Tibial nerve (tissue), 4 donors: ENCODE data around the gene PTGDR2. TPM values are rescaled to one million over a fixed set of nuclear protein-coding genes. Genes with fewer than 3 reads are reported as not detected.
A peak's percentile ranks its signal among the peaks of the same experiment; 100 is the strongest.

Source experiments
- DNase-seq, 2 donors: peaks; one replicate each; pipeline ENCODE4 v3.0.0-alpha.2; 2019; ENCODE audit warnings: low spot score in 2 of 2
- H3K27ac ChIP-seq, 4 donors: fragments of 200-600 bp; sonication (generic) in 3 of 4; one replicate each; pipeline ENCODE4 v1.5.1; 2017 to 2019; ENCODE audit warnings: mild to moderate bottlenecking in 1 of 4
- H3K27me3 ChIP-seq, 2 donors: fragments of 200-600 bp; sonication (generic) in 1 of 2; one replicate each; pipeline versions ENCODE4 v1.5.1 to v1.6.0; 2017 to 2019
- H3K36me3 ChIP-seq, 3 donors: fragments of 200-600 bp; sonication (generic); one replicate each; pipeline ENCODE4 v1.5.1; 2018 to 2019
- H3K4me1 ChIP-seq, 4 donors: fragments of 200-600 bp; sonication (generic) in 3 of 4; one replicate each; pipeline ENCODE4 v1.5.1; 2017 to 2019
- H3K4me3 ChIP-seq, 4 donors: fragments of 200-600 bp; sonication (generic) in 3 of 4; one replicate each; pipeline ENCODE4 v1.5.1; 2017 to 2019; ENCODE audit warnings: mild to moderate bottlenecking in 1 of 4, moderate library complexity in 1 of 4
- H3K9me3 ChIP-seq, 4 donors: fragments of 200-600 bp; sonication (generic) in 3 of 4; one replicate each; pipeline ENCODE4 v1.5.1; 2017 to 2019
- CTCF ChIP-seq, 5 experiments: fragments of 200-600 bp in 3 of 5; fragments of 450-650 bp in 2 of 5; sonication (generic) in 3 of 5; IDR thresholded peaks; one replicate each; pipeline ENCODE4 v1.5.1; 2016 to 2019; ENCODE audit warnings: antibody characterized with exemption in 5 of 5, mild to moderate bottlenecking in 3 of 5, moderate library complexity in 2 of 5
- EP300 ChIP-seq, 2 donors: sonication (generic); formaldehyde crosslinking; IDR thresholded peaks; one replicate each; pipeline ENCODE4 v1.6.1; 2017; ENCODE audit warnings: antibody characterized with exemption in 2 of 2, mild to moderate bottlenecking in 1 of 2
- POLR2A ChIP-seq, 2 donors: fragments of 450-650 bp; IDR thresholded peaks; one replicate each; pipeline ENCODE4 v1.6.1; 2017; ENCODE audit warnings: antibody characterized with exemption in 2 of 2, mild to moderate bottlenecking in 2 of 2, moderate library complexity in 2 of 2
- WGBS, 2 donors: methylation state at CpG; one replicate each; pipeline ENCODE4 v1.1.5; 2018; 5-methylcytosine and 5-hydroxymethylcytosine counted together
- total RNA-seq, 4 donors: library from RNA; depleted of rRNA; stranded (reverse); fragments of >200 nt; gene quantifications; one replicate each; pipeline ENCODE4 v1.1.0, GENCODE V29; 2016

PTGDR2 gene
- total RNA-seq, 4 donors from 2014 or later = 0.20 to 2.4 (median 0.46) TPM

- DNase-seq = no peak
- H3K4me3 ChIP-seq = no peak overlapping the region
- peaks cover 5 to 91% (median 35%) of the 10 kb centered on the region in 3 donors for H3K36me3 ChIP-seq
- peaks cover 4 to 19% (median 8%) of the 10 kb centered on the region in 4 donors for H3K4me1 ChIP-seq
- no peak for TF ChIP-seq POLR2A (IDR thresholded peaks at IDR 0.05)
- no peak for TF ChIP-seq CTCF (IDR thresholded peaks at IDR 0.05)
- no peak for TF ChIP-seq EP300 (IDR thresholded peaks at IDR 0.05)
- H3K27me3 ChIP-seq = no peaks in the 10 kb centered on the region
- H3K9me3 ChIP-seq = no peaks in the 10 kb centered on the region
- 67 to 77% methylated on average over 4 of the region's 4 CpGs for WGBS, 2 donors
- H3K27ac ChIP-seq = no peak overlapping the region
Observed at GRCh38 chr11:60899977-60900376, 44.2 kb upstream of the PTGDR2 start.

DNA sequence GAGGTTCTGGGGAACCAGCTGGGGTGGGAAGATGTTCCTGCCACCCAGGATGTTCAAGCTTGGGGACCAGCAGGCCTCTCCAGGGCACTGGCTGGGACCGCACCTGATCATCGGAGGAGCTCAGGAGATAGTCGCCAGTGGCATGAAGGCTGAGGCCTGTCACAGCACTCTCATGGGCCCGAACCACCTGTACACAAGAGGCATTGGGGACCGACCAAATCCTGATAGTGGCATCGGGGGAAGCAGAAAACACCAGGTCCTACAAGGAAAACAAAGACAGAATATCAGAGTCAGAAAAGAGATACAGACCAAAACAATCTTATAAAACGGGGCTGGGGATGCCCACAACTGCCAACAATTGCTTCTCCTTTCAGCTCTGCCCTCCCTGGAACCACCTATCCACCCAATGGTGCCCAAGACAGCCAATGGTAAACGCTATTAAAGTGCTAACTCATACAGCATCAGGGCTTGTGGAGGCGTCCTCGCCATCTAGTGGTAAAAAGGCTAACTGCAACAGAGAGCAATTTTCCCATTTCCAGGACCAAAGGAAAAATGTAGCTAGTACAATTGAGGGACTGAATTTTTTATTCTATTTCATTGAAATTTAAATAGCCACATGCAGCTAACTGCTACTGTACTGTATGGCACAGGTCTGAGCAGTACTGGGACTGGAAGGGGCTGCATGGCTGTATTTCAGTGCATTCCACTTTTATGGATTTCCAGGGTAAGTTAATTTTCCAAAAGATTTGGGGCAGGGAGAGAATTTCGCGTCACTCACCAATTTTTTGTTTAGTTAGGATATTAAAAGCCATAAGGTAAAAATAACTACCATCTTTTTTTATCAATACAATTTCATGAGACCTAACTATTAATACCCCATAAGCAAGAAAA, 43.5 kb upstream of the PTGDR2 start:
- H3K27me3 ChIP-seq = no peaks in the 10 kb centered on the region
- H3K4me3 ChIP-seq = no peak overlapping the region
- WGBS, 2 donors = 59 to 64% methylated on average over 12 of the region's 12 CpGs
- peaks cover 0 to 12% (median 2%) of the 10 kb centered on the region in 4 donors for H3K4me1 ChIP-seq
- H3K9me3 ChIP-seq = no peaks in the 10 kb centered on the region
- peak in 1 of 2 donors; percentile 52 for DNase-seq
- H3K27ac ChIP-seq = no peak overlapping the region
- peaks cover 5 to 98% (median 35%) of the 10 kb centered on the region in 3 donors for H3K36me3 ChIP-seq
- TF ChIP-seq CTCF (IDR thresholded peaks at IDR 0.05) (peak; percentile 82 to 95 (median 93)), EP300 (IDR thresholded peaks at IDR 0.05) (no peak)

DNA sequence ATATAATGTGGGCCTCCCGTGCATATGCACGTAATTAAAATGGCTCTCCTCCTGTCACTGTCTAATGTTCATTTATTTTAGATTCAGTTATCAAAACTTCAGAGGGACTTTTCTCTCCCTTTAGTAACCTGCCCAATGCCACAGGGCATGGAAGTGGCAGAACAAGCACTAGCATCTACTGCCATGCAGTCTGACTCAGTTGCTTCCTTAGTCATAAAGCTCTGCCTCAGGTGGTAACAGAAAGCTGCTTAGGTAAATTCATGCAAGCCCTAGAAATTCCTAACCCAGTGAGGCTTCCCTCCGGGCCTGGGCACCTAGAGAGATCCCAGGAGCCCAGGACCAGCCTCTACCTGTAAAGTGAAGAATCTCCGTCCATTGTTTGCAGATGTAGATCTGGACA, 41.7 kb upstream of the PTGDR2 start:
- Histone ChIP-seq H3K27me3 (no peaks in the 10 kb centered on the region), H3K36me3 (peaks cover 5 to 100% (median 32%) of the 10 kb centered on the region in 3 donors), H3K27ac (no peak overlapping the region), H3K9me3 (no peaks in the 10 kb centered on the region), H3K4me3 (no peak overlapping the region), H3K4me1 (no peaks in the 10 kb centered on the region)
- TF ChIP-seq EP300 (IDR thresholded peaks at IDR 0.05) = no peak
- TF ChIP-seq CTCF (IDR thresholded peaks at IDR 0.05) = no peak
- TF ChIP-seq POLR2A (IDR thresholded peaks at IDR 0.05) = no peak
- no peak for DNase-seq
- 90 to 95% methylated on average over 4 of the region's 4 CpGs for WGBS, 2 donors

DNA sequence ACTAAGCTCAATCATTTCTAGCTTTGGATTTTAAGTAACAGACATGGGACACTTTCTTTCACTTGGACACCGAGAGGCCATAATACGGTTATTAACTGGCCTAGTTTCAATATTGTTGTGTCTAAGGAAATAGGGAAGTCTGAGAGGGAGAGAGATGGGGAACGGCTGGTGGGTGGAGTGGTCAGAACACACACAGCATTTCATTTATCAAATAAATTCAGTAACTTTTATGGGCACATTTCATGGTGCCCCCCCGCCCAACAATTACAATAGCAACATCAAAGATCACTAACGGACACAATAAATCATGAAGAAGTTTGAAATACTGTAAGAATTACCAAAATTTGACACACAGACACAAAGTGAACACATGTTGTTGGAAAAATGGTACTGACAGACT, 39.9 kb upstream of the PTGDR2 start:
- WGBS, 2 donors = 80 to 81% methylated on average over 5 of the region's 5 CpGs
- DNase-seq = no peak
- no peak overlapping the region for H3K27ac ChIP-seq
- no peak for TF ChIP-seq POLR2A (IDR thresholded peaks at IDR 0.05)
- TF ChIP-seq EP300 (IDR thresholded peaks at IDR 0.05) = no peak
- no peak for TF ChIP-seq CTCF (IDR thresholded peaks at IDR 0.05)
- no peak overlapping the region for H3K4me3 ChIP-seq
- no peaks in the 10 kb centered on the region for H3K9me3 ChIP-seq
- no peaks in the 10 kb centered on the region for H3K27me3 ChIP-seq
- H3K36me3 ChIP-seq = peaks cover 5 to 100% (median 27%) of the 10 kb centered on the region in 3 donors
- H3K4me1 ChIP-seq = peaks cover 0 to 3% (median 0%) of the 10 kb centered on the region in 4 donors

- H3K36me3 ChIP-seq = peaks cover 0 to 98% (median 4%) of the 10 kb centered on the region in 3 donors
- peaks cover 0 to 3% (median 0%) of the 10 kb centered on the region in 4 donors for H3K4me1 ChIP-seq
- TF ChIP-seq EP300 (IDR thresholded peaks at IDR 0.05) (no peak), CTCF (IDR thresholded peaks at IDR 0.05) (no peak), POLR2A (IDR thresholded peaks at IDR 0.05) (no peak)
- H3K27ac ChIP-seq = no peak overlapping the region
- H3K27me3 ChIP-seq = no peaks in the 10 kb centered on the region
- H3K4me3 ChIP-seq = no peak overlapping the region
- H3K9me3 ChIP-seq = no peaks in the 10 kb centered on the region
- no peak for DNase-seq
- WGBS, 2 donors = 78 to 80% methylated on average over 7 of the region's 7 CpGs
Observed at GRCh38 chr11:60891103-60891741, 35.5 kb upstream of the PTGDR2 start.
